ENCODE measurements around the gene THRB. TPM values are rescaled to one million over a fixed set of nuclear protein-coding genes. Genes with fewer than 3 reads are reported as not detected.

THRB gene
- total RNA-seq, 2 donors from 2014 or later: 0.24 to 0.26 TPM

- Mint-ChIP-seq H3K36me3 (ENCODE audit: low read depth) (no peaks in the 10 kb centered on the region), H3K4me1 (peaks cover 7% of the 10 kb centered on the region), H3K27me3 (ENCODE audit: insufficient read depth) (peaks cover 5% of the 10 kb centered on the region), H3K27ac (no peak overlapping the region), H3K9me3 (no peaks in the 10 kb centered on the region), H3K4me3 (no peak overlapping the region)
- Histone ChIP-seq H3K36me3 (ENCODE audit: control insufficient read depth, insufficient read depth, low read length) (no peaks in the 10 kb centered on the region), H3K4me1 (ENCODE audit: control insufficient read depth, insufficient read depth, low read length) (peaks cover 4% of the 10 kb centered on the region), H3K9ac (ENCODE audit: extremely low read depth, low read length, poor library complexity, severe bottlenecking) (no peak overlapping the region), H3K9me3 (ENCODE audit: control insufficient read depth, low read length) (peaks cover 9% of the 10 kb centered on the region), H3K27ac (ENCODE audit: low read depth, low read length) (no peak overlapping the region), H3K4me3 (ENCODE audit: low read length) (peak overlapping the region; percentile 3), H3K27me3 (ENCODE audit: control insufficient read depth, insufficient read depth, low read length, poor library complexity, severe bottlenecking) (no peaks in the 10 kb centered on the region)
- TF ChIP-seq CTCF (conservative IDR thresholded peaks at IDR 0.05): no peak
- DNase-seq: no peak
- 76 to 83% methylated on average over 1 of the region's 1 CpG for WGBS, 2 experiments (ENCODE audit: insufficient coverage in 1 of 2, insufficient read length in 1 of 2)
These were observed 31.9 kb downstream of the THRB start for GRCh38 chr3:24462737-24463136.

- H3K36me3 ChIP-seq (ENCODE audit: control insufficient read depth, insufficient read depth, low read length): no peaks in the 10 kb centered on the region
- TF ChIP-seq CTCF (conservative IDR thresholded peaks at IDR 0.05): no peak
- H3K4me3 ChIP-seq (ENCODE audit: low read length): no peak overlapping the region
- Mint-ChIP-seq H3K27me3 (ENCODE audit: insufficient read depth) (peaks cover 4% of the 10 kb centered on the region), H3K9me3 (no peaks in the 10 kb centered on the region), H3K36me3 (ENCODE audit: low read depth) (no peaks in the 10 kb centered on the region), H3K4me1 (peaks cover 7% of the 10 kb centered on the region), H3K4me3 (no peak overlapping the region), H3K27ac (no peak overlapping the region)
- H3K27ac ChIP-seq (ENCODE audit: low read depth, low read length): no peak overlapping the region
- no peak for DNase-seq
- H3K9ac ChIP-seq (ENCODE audit: extremely low read depth, low read length, poor library complexity, severe bottlenecking): no peak overlapping the region
- WGBS, 2 experiments (ENCODE audit: insufficient coverage in 1 of 2, insufficient read length in 1 of 2): 100% methylated on average over 1 to 2 of the region's 2 CpGs
- H3K27me3 ChIP-seq (ENCODE audit: control insufficient read depth, insufficient read depth, low read length, poor library complexity, severe bottlenecking): no peaks in the 10 kb centered on the region
- peaks cover 4% of the 10 kb centered on the region for H3K4me1 ChIP-seq (ENCODE audit: control insufficient read depth, insufficient read depth, low read length)
- no peaks in the 10 kb centered on the region for H3K9me3 ChIP-seq (ENCODE audit: control insufficient read depth, low read length)
These were observed 33.7 kb downstream of the THRB start for GRCh38 chr3:24460974-24461373.

- Histone ChIP-seq H3K9ac (ENCODE audit: extremely low read depth, low read length, poor library complexity, severe bottlenecking) (no peak overlapping the region), H3K36me3 (ENCODE audit: control insufficient read depth, insufficient read depth, low read length) (no peaks in the 10 kb centered on the region), H3K4me3 (ENCODE audit: low read length) (no peak overlapping the region), H3K4me1 (ENCODE audit: control insufficient read depth, insufficient read depth, low read length) (peaks cover 2% of the 10 kb centered on the region), H3K27me3 (ENCODE audit: control insufficient read depth, insufficient read depth, low read length, poor library complexity, severe bottlenecking) (no peaks in the 10 kb centered on the region), H3K9me3 (ENCODE audit: control insufficient read depth, low read length) (no peaks in the 10 kb centered on the region), H3K27ac (ENCODE audit: low read depth, low read length) (no peak overlapping the region)
- no peak for TF ChIP-seq CTCF (conservative IDR thresholded peaks at IDR 0.05)
- no peak for DNase-seq
- Mint-ChIP-seq H3K4me1 (peaks cover 2% of the 10 kb centered on the region), H3K4me3 (no peak overlapping the region), H3K36me3 (ENCODE audit: low read depth) (no peaks in the 10 kb centered on the region), H3K27ac (no peak overlapping the region), H3K27me3 (ENCODE audit: insufficient read depth) (peaks cover 4% of the 10 kb centered on the region), H3K9me3 (no peaks in the 10 kb centered on the region)
- WGBS, 2 experiments (ENCODE audit: insufficient coverage in 1 of 2, insufficient read length in 1 of 2): 65 to 69% methylated on average over 2 of the region's 2 CpGs
These were observed 36.9 kb downstream of the THRB start for GRCh38 chr3:24457719-24458118.
